ENCODE measurements around the gene FAM229B.

Gene FAM229B

GRCh38 chr6:112081569-112081968 is 5.8 kb upstream of the FAM229B start:
- H3K36me3 ChIP-seq: peaks cover 35 to 65% (median 49%) of the 10 kb centered on the region in 3 donors
- DNase-seq: no peak
- H3K27ac ChIP-seq: no peak overlapping the region
- no peak overlapping the region for H3K4me3 ChIP-seq
- peaks cover 0 to 13% (median 5%) of the 10 kb centered on the region in 4 donors for H3K4me1 ChIP-seq
- intact Hi-C loops (cut with DNase I; ENCODE audit: low total_unique reads): no loop called here
- TF ChIP-seq, protein P1, sequence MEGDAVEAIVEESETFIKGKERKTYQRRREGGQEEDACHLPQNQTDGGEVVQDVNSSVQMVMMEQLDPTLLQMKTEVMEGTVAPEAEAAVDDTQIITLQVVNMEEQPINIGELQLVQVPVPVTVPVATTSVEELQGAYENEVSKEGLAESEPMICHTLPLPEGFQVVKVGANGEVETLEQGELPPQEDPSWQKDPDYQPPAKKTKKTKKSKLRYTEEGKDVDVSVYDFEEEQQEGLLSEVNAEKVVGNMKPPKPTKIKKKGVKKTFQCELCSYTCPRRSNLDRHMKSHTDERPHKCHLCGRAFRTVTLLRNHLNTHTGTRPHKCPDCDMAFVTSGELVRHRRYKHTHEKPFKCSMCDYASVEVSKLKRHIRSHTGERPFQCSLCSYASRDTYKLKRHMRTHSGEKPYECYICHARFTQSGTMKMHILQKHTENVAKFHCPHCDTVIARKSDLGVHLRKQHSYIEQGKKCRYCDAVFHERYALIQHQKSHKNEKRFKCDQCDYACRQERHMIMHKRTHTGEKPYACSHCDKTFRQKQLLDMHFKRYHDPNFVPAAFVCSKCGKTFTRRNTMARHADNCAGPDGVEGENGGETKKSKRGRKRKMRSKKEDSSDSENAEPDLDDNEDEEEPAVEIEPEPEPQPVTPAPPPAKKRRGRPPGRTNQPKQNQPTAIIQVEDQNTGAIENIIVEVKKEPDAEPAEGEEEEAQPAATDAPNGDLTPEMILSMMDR (IDR thresholded peaks at IDR 0.05): no peak
- H3K9me3 ChIP-seq: no peaks in the 10 kb centered on the region
- H3K27me3 ChIP-seq: no peaks in the 10 kb centered on the region

- Histone ChIP-seq H3K4me1 (peaks cover 0 to 18% (median 6%) of the 10 kb centered on the region in 4 donors), H3K4me3 (no peak overlapping the region), H3K36me3 (peaks cover 13 to 36% (median 20%) of the 10 kb centered on the region in 3 donors), H3K9me3 (no peaks in the 10 kb centered on the region), H3K27me3 (no peaks in the 10 kb centered on the region), H3K27ac (no peak overlapping the region)
- intact Hi-C loops (cut with DNase I; ENCODE audit: low total_unique reads): no loop called here
- TF ChIP-seq, protein P1 (IDR thresholded peaks at IDR 0.05): no peak
- no peak for DNase-seq
These were observed 1.9 kb upstream of the FAM229B start for GRCh38 chr6:112085286-112086065.

DNA sequence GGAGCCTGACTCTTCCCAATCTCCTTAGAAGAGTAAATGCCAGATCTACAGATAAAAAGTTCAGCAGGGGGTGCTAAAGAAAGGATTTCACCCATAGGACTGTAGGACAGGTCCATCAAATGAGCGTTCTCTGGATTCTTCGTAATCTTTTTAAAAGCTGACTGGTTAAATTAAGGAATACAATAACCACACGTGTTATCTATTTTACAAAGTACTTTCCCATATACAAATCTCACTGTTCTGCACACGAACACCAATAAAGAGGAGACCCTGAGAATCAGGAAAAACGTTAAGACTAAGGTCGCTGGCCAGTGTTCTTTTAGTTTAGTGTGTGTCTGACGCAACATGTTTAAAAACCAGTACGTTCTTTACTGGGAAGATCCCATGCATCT is 651 bp upstream of the FAM229B start:
- H3K9me3 ChIP-seq: no peaks in the 10 kb centered on the region
- peak overlapping the region; percentile 86 to 88 for H3K27ac ChIP-seq

DNA sequence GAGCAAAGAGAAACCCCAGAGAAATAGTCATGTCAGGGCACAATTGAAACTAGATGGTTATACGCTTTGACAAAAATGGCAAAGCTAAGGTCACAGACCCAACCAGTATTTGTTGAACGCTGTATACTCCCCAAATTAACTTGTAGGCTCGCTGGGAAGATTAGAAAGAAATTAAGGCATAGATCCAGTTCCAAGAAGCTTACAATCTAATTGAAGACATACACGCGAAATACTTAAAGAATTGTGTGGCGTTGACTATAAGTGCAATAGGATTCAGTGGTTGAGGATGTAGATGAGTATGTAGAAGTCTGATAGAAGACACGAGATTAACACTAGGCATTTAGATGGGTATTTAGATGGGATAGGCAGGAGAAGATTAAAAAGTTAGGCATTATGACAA is 525 bp downstream of the FAM229B start:
- Histone ChIP-seq H3K4me1 (peaks cover 0 to 18% (median 6%) of the 10 kb centered on the region in 4 donors), H3K9me3 (no peaks in the 10 kb centered on the region), H3K27ac (peak overlapping the region; percentile 86 to 88), H3K4me3 (peak overlapping the region; percentile 81 to 88), H3K36me3 (peaks cover 8 to 26% (median 12%) of the 10 kb centered on the region in 3 donors), H3K27me3 (no peaks in the 10 kb centered on the region)
- intact Hi-C loops (cut with DNase I; ENCODE audit: low total_unique reads): no loop called here
- TF ChIP-seq, protein P1 (IDR thresholded peaks at IDR 0.05): no peak
- no peak for DNase-seq

More for the DNA sequence above, 651 bp upstream of the FAM229B start:
- peaks cover 8 to 31% (median 12%) of the 10 kb centered on the region in 3 donors for H3K36me3 ChIP-seq
- no peaks in the 10 kb centered on the region for H3K27me3 ChIP-seq
- peak overlapping the region; percentile 81 to 88 for H3K4me3 ChIP-seq
- DNase-seq: no peak
- intact Hi-C loops (cut with DNase I; ENCODE audit: low total_unique reads): no loop called here
- TF ChIP-seq, protein P1 (IDR thresholded peaks at IDR 0.05): no peak
- peaks cover 0 to 18% (median 6%) of the 10 kb centered on the region in 4 donors for H3K4me1 ChIP-seq

DNA sequence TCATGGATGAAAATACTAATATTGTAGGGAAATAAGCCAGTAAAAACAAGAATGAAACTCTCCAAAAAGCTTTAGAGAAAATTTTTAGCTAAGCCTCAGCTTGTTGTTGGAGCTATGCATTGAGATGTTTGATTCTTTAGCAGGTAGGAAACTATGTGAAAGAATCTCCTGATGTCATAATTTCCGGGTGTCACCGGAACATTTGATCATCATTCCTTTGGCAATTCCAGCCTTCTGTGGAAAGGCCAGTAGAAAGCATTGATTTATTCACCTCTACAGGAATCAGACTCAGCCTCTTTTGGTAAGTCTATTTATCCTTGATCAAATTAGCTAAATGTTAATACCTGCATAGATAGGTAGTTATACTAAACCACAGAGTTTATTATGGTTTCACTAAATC is 9.5 kb downstream of the FAM229B start:
- H3K4me1 ChIP-seq: no peaks in the 10 kb centered on the region
- DNase-seq: no peak
- H3K4me3 ChIP-seq: no peak overlapping the region
- intact Hi-C loops (cut with DNase I; ENCODE audit: low total_unique reads): no loop called here
- no peaks in the 10 kb centered on the region for H3K9me3 ChIP-seq
- no peak overlapping the region for H3K27ac ChIP-seq
- peaks cover 3 to 25% (median 16%) of the 10 kb centered on the region in 3 donors for H3K36me3 ChIP-seq
- TF ChIP-seq, protein P1 (IDR thresholded peaks at IDR 0.05): no peak
- H3K27me3 ChIP-seq: no peaks in the 10 kb centered on the region

Data from tibial artery (tissue), 4 donors.